ENCODE results near the gene PTGFR.

PTGFR gene

DNA sequence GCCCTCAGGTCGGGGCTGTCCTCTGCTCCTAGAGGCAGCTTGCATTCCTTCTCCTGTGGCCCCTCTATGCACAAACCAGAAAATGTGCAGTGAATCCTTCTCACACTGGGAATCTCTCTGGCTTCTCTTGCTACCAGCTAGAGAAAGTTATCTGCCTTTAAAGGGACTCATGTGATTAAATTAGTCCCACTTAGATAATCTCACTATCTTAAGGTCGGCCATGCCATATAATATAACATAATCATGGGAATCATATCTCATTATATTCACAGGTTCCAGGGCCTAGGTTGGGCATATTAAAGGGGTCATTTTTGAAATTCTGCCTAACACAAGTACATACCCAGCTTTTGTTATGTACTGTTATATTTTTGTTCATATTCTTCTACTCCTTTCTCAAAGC is 31.4 kb downstream of the PTGFR start:
- WGBS: 75% methylated on average over 1 of the region's 2 CpGs
- H3K9me3 ChIP-seq (ENCODE audit: insufficient read depth, low read depth, low read length): no peaks in the 10 kb centered on the region
- H3K4me1 ChIP-seq (ENCODE audit: insufficient read depth, low read length): no peaks in the 10 kb centered on the region
- H3K27ac ChIP-seq (ENCODE audit: low read depth, low read length): no peak overlapping the region
- no peak overlapping the region for H3K4me3 ChIP-seq (ENCODE audit: low read length)
- H3K9ac ChIP-seq (ENCODE audit: low read depth, low read length): no peak overlapping the region
- no peaks in the 10 kb centered on the region for H3K36me3 ChIP-seq (ENCODE audit: insufficient read depth, low read length)
- H3K27me3 ChIP-seq (ENCODE audit: insufficient read depth, low read length): no peaks in the 10 kb centered on the region

DNA sequence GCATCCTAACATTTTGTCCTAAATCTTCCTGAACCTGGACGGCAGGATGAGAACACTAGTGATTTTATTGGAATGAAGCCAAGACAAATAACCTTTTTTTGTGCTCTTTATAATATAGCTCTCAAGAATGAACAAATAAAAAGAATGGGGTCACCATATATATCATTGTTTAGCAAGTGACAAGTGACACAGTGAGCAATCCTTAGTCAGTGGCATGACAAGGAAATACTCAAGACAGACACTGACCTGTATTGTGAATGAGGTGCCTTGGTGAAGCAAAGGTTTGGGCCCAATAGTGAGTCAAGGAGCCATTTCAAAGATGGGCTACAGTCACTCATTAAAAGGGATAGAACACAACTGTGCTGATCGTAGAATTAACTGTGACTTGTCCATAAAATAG is 35.7 kb downstream of the PTGFR start:
- no peak overlapping the region for H3K4me3 ChIP-seq (ENCODE audit: low read length)
- no peaks in the 10 kb centered on the region for H3K36me3 ChIP-seq (ENCODE audit: insufficient read depth, low read length)
- no peak overlapping the region for H3K9ac ChIP-seq (ENCODE audit: low read depth, low read length)
- 98% methylated on average over 2 of the region's 2 CpGs for WGBS
- H3K27me3 ChIP-seq (ENCODE audit: insufficient read depth, low read length): no peaks in the 10 kb centered on the region
- H3K4me1 ChIP-seq (ENCODE audit: insufficient read depth, low read length): no peaks in the 10 kb centered on the region
- no peaks in the 10 kb centered on the region for H3K9me3 ChIP-seq (ENCODE audit: insufficient read depth, low read depth, low read length)
- no peak overlapping the region for H3K27ac ChIP-seq (ENCODE audit: low read depth, low read length)

DNA sequence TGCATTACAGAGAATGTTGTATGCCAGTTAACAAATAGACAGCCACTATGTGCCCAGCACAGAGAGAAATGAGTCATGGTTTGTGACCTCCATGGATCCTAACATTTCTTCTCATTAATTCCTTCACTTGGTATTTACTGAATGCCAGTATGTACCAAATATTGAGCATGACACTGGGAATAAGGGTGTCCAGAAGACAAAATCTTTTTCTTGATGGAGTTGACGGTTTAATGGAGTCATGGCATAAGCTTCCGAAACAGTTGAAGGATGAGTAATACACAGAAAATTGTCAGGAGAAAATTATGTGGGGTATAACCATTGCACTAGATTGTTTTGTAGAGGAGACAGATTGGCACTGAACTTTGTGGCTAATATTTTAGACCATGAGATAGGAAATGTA is 36.9 kb downstream of the PTGFR start:
- Histone ChIP-seq H3K9ac (ENCODE audit: low read depth, low read length) (no peak overlapping the region), H3K9me3 (ENCODE audit: insufficient read depth, low read depth, low read length) (no peaks in the 10 kb centered on the region), H3K4me3 (ENCODE audit: low read length) (no peak overlapping the region), H3K27me3 (ENCODE audit: insufficient read depth, low read length) (no peaks in the 10 kb centered on the region), H3K36me3 (ENCODE audit: insufficient read depth, low read length) (no peaks in the 10 kb centered on the region), H3K27ac (ENCODE audit: low read depth, low read length) (no peak overlapping the region), H3K4me1 (ENCODE audit: insufficient read depth, low read length) (no peaks in the 10 kb centered on the region)
- 94% methylated on average over 2 of the region's 2 CpGs for WGBS

DNA sequence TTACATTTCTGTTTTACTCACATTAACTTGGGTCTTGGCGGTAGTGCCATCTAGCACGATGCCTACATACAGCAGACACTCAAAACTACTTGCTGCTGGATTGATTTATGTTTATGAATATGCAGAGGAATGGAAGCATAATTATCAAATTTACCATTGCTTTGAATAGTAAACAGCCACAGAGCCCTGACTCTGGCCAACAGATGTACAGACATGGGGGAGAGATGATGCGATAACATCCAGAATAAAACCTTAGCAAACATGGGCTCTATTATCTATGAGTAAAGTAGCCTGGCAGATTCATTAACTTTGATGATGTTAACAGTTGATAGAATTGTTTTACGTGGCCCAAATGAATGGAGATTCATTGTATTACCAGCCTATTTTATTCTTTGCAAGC is 42.8 kb downstream of the PTGFR start:
- no peak overlapping the region for H3K9ac ChIP-seq (ENCODE audit: low read depth, low read length)
- H3K9me3 ChIP-seq (ENCODE audit: insufficient read depth, low read depth, low read length): no peaks in the 10 kb centered on the region
- 100% methylated on average over 3 of the region's 4 CpGs for WGBS
- no peaks in the 10 kb centered on the region for H3K27me3 ChIP-seq (ENCODE audit: insufficient read depth, low read length)
- H3K36me3 ChIP-seq (ENCODE audit: insufficient read depth, low read length): no peaks in the 10 kb centered on the region
- no peak overlapping the region for H3K4me3 ChIP-seq (ENCODE audit: low read length)
- H3K27ac ChIP-seq (ENCODE audit: low read depth, low read length): no peak overlapping the region
- no peaks in the 10 kb centered on the region for H3K4me1 ChIP-seq (ENCODE audit: insufficient read depth, low read length)

DNA sequence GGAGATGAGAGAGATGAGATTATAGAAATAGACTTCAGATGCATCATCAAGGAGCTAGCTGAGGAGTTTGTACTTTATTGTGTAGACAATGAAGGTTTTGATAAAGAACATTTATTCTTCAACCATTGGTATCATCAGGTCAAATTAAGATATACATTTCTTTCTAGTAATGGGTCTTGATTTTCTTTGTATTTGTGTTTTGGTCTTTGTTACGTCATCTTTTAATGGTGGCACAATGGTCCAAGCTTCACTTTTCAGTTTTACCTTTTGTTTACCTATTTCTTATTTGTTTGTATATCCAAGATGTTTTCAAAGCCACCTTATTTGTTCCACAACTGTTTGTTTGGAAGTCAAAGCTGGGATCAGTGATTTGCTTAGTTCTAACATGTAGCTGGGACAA is 44.5 kb downstream of the PTGFR start:
- Histone ChIP-seq H3K36me3 (ENCODE audit: insufficient read depth, low read length) (no peaks in the 10 kb centered on the region), H3K9ac (ENCODE audit: low read depth, low read length) (no peak overlapping the region), H3K4me1 (ENCODE audit: insufficient read depth, low read length) (no peaks in the 10 kb centered on the region), H3K4me3 (ENCODE audit: low read length) (no peak overlapping the region), H3K27me3 (ENCODE audit: insufficient read depth, low read length) (no peaks in the 10 kb centered on the region), H3K9me3 (ENCODE audit: insufficient read depth, low read depth, low read length) (no peaks in the 10 kb centered on the region), H3K27ac (ENCODE audit: low read depth, low read length) (no peak overlapping the region)
- WGBS: no CpG with 5 or more reads among the region's 1 CpG

DNA sequence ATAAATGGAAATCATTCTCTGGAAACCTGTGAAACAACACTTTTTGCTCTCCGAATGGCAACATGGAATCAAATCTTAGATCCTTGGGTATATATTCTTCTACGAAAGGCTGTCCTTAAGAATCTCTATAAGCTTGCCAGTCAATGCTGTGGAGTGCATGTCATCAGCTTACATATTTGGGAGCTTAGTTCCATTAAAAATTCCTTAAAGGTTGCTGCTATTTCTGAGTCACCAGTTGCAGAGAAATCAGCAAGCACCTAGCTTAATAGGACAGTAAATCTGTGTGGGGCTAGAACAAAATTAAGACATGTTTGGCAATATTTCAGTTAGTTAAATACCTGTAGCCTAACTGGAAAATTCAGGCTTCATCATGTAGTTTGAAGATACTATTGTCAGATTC is 45.7 kb downstream of the PTGFR start:
- WGBS: 96% methylated on average over 2 of the region's 2 CpGs
- no peak overlapping the region for H3K27ac ChIP-seq (ENCODE audit: low read depth, low read length)
- H3K9me3 ChIP-seq (ENCODE audit: insufficient read depth, low read depth, low read length): 0 out of 2 replicates have a peak, but pooled peaks cover 2% of the 10 kb centered on the region
- no peaks in the 10 kb centered on the region for H3K36me3 ChIP-seq (ENCODE audit: insufficient read depth, low read length)
- H3K4me3 ChIP-seq (ENCODE audit: low read length): no peak overlapping the region
- no peak overlapping the region for H3K9ac ChIP-seq (ENCODE audit: low read depth, low read length)
- H3K4me1 ChIP-seq (ENCODE audit: insufficient read depth, low read length): no peaks in the 10 kb centered on the region
- H3K27me3 ChIP-seq (ENCODE audit: insufficient read depth, low read length): no peaks in the 10 kb centered on the region

DNA sequence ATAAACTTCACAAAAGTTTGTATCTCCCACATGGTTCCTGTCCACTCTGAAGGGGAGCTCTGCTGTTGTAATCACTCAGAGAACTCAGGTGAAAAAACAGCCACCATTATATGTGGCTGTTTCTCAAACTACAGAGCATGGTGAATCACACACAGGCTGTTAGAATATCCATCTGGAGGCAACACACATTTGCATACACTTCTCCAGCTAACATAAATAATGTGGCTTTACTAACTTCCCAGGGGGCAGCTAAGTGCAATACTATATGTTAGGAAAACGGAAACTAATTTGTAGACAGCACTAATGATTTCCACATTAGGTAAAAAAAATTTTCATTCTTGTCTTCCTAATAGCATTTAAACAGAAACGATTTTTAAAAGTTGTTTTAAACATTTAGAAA is 49.3 kb downstream of the PTGFR start:
- Histone ChIP-seq H3K9ac (ENCODE audit: low read depth, low read length) (no peak overlapping the region), H3K4me1 (ENCODE audit: insufficient read depth, low read length) (no peaks in the 10 kb centered on the region), H3K36me3 (ENCODE audit: insufficient read depth, low read length) (no peaks in the 10 kb centered on the region), H3K27me3 (ENCODE audit: insufficient read depth, low read length) (no peaks in the 10 kb centered on the region), H3K27ac (ENCODE audit: low read depth, low read length) (no peak overlapping the region), H3K9me3 (ENCODE audit: insufficient read depth, low read depth, low read length) (0 out of 2 replicates have a peak, but pooled peaks cover 3% of the 10 kb centered on the region), H3K4me3 (ENCODE audit: low read length) (no peak overlapping the region)
- 60% methylated on average over 1 of the region's 2 CpGs for WGBS

DNA sequence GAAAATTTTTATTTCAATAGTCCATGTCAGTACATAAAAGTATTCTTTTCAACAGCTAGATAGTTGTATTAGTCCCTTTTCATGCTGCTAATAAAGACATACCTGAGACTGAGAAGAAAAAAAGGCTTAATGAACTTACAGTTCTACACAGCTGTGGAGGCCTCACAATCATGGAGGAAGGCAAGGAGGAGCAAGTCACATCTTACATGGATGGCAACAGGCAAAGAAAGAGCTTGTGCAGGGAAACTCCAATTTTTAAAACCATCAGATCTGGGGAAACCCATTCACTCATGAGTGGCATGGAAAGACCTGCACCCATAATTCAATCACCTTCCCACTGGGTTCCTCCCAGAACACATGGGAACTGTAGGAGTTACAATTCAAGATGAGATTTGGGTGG is 50.7 kb downstream of the PTGFR start:
- Histone ChIP-seq H3K4me1 (ENCODE audit: insufficient read depth, low read length) (no peaks in the 10 kb centered on the region), H3K27me3 (ENCODE audit: insufficient read depth, low read length) (no peaks in the 10 kb centered on the region), H3K9me3 (ENCODE audit: insufficient read depth, low read depth, low read length) (0 out of 2 replicates have a peak, but pooled peaks cover 3% of the 10 kb centered on the region), H3K36me3 (ENCODE audit: insufficient read depth, low read length) (no peaks in the 10 kb centered on the region), H3K27ac (ENCODE audit: low read depth, low read length) (no peak overlapping the region), H3K4me3 (ENCODE audit: low read length) (no peak overlapping the region), H3K9ac (ENCODE audit: low read depth, low read length) (no peak overlapping the region)

DNA sequence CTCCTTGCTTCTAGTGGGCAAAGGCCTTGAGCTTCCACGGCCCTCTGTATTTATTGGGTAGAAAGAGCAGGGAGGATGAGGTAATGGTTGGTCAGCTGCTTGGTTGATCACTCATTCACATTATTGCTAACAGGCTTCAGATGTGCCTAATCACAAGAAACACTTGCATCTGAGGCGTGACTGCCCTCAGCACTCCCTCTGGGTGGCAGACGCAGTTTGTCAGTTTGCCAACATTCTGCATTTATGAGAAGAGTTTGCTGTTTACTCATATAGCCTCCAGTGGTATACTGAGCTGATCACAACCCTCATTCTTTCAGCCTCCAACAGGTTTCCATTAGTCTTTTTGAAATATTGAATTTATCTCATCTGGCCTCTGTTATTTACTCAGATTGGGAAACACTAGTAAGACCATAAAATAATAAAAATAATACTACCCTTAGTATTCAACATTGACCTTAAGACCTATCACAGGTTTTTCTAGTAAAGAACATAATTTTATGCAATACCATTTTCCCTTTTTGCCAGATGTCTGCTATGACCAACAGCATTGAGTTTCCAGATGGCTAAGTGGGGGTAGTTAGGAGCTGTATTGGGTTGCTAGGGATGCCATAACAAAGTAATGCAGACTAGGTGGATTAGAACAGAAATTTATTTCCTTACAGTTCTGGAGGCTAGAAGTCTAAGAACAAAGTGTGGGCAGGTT is 53.3 kb downstream of the PTGFR start:
- H3K27me3 ChIP-seq (ENCODE audit: insufficient read depth, low read length): no peaks in the 10 kb centered on the region
- H3K4me1 ChIP-seq (ENCODE audit: insufficient read depth, low read length): no peaks in the 10 kb centered on the region
- no peak overlapping the region for H3K27ac ChIP-seq (ENCODE audit: low read depth, low read length)
- H3K36me3 ChIP-seq (ENCODE audit: insufficient read depth, low read length): no peaks in the 10 kb centered on the region
- 87% methylated on average over 3 of the region's 3 CpGs for whole genome bisulfite sequencing
- no peak overlapping the region for H3K4me3 ChIP-seq (ENCODE audit: low read length)
- 0 out of 2 replicates have a peak, but pooled peaks cover 3% of the 10 kb centered on the region for H3K9me3 ChIP-seq (ENCODE audit: insufficient read depth, low read depth, low read length)
- no peak overlapping the region for H3K9ac ChIP-seq (ENCODE audit: low read depth, low read length)

DNA sequence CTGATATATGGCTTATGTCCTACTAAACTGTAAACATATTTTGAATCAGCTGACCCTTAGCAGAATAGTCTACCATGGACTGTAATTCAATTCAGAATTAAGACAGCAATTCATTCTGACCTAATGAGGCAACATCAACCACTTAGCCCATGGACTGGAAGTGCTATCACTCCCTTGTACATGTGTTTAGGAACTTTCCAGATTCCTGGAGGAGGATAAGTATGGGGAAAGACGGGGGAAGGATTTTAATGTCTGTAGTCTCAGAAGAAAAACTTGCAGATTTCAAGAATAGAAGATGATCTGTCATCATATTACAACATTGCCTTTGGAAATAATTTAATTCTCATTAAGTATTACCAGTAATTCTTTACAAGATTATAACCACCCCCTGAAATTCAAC is 56.3 kb downstream of the PTGFR start:
- no peaks in the 10 kb centered on the region for H3K36me3 ChIP-seq (ENCODE audit: insufficient read depth, low read length)
- no peak overlapping the region for H3K4me3 ChIP-seq (ENCODE audit: low read length)
- no peak overlapping the region for H3K9ac ChIP-seq (ENCODE audit: low read depth, low read length)
- WGBS: 75% methylated on average over 1 of the region's 1 CpG
- no peak overlapping the region for H3K27ac ChIP-seq (ENCODE audit: low read depth, low read length)
- no peaks in the 10 kb centered on the region for H3K27me3 ChIP-seq (ENCODE audit: insufficient read depth, low read length)
- no peaks in the 10 kb centered on the region for H3K4me1 ChIP-seq (ENCODE audit: insufficient read depth, low read length)
- no peaks in the 10 kb centered on the region for H3K9me3 ChIP-seq (ENCODE audit: insufficient read depth, low read depth, low read length)

DNA sequence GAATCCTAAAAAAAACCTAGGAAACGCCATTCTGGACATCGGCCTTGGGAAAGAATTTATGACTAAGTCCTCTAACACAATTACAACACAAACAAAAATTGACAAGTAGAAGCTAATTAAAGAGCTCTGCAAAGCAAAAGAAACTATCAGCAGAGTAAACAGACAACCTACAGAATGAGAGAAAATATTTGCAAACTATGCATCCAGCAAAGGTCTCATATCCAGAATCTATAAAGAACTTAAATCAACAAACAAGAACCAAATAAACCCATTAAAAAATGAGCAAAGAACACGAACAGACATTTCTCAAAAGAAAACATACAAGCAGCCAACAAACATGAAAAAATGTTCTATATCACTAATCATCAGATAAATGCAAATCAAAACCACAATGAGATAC is 58.6 kb downstream of the PTGFR start:
- Histone ChIP-seq H3K27me3 (ENCODE audit: insufficient read depth, low read length) (no peaks in the 10 kb centered on the region), H3K4me1 (ENCODE audit: insufficient read depth, low read length) (no peaks in the 10 kb centered on the region), H3K36me3 (ENCODE audit: insufficient read depth, low read length) (no peaks in the 10 kb centered on the region), H3K27ac (ENCODE audit: low read depth, low read length) (no peak overlapping the region), H3K9me3 (ENCODE audit: insufficient read depth, low read depth, low read length) (peaks cover 5% of the 10 kb centered on the region; the same call in 1 of the 2 replicates), H3K9ac (ENCODE audit: low read depth, low read length) (no peak overlapping the region), H3K4me3 (ENCODE audit: low read length) (no peak overlapping the region)
- WGBS: 86% methylated on average over 3 of the region's 3 CpGs

DNA sequence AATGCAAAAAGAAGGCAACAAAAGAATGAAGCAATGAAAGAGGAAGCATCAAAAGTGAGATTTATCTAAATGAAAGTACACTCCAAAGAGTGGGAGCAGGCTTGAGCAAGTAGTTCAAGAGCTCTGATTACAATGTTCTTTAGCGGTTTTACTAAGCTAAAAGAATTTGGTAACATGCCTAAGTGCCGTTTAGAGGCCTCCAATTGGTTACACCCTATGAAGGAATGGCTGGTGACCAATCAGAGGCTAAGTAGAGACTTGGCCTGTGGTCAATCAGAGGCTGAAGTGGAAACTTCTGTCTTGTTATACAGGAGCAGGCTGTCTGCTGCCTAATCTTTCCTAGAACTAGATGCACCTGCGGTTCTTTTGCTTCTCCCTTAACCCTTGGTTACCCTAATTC is 59.1 kb downstream of the PTGFR start:
- Histone ChIP-seq H3K36me3 (ENCODE audit: insufficient read depth, low read length) (no peaks in the 10 kb centered on the region), H3K27ac (ENCODE audit: low read depth, low read length) (no peak overlapping the region), H3K4me1 (ENCODE audit: insufficient read depth, low read length) (no peaks in the 10 kb centered on the region), H3K4me3 (ENCODE audit: low read length) (no peak overlapping the region), H3K9me3 (ENCODE audit: insufficient read depth, low read depth, low read length) (peaks cover 9% of the 10 kb centered on the region; the same call in 1 of the 2 replicates), H3K9ac (ENCODE audit: low read depth, low read length) (no peak overlapping the region), H3K27me3 (ENCODE audit: insufficient read depth, low read length) (no peaks in the 10 kb centered on the region)
- 76% methylated on average over 3 of the region's 3 CpGs for WGBS

All from HUES64 (cell line).